HCT116 (cell line): ENCODE measurements around the gene DDHD1. TPM values are rescaled to one million over a fixed set of nuclear protein-coding genes. Genes with fewer than 3 reads are reported as not detected.

Experiments used
- ATAC-seq: fragments of 200-7000 bp; cut with Tn5 transposase; 2 replicates; pipeline ENCODE4 v1.9.1; 2020; ENCODE audit warnings: mild to moderate bottlenecking, moderate library complexity
- BruUV-seq: library from RNA; stranded (reverse); fragments of 400-500 nt; replicated peaks from 2 replicates; lab custom pipeline; 2021; lab: Mats Ljungman, UMichigan
- CTCF ChIA-PET: fragments of 300-600 bp; sonication (Branson Sonifier 250); formaldehyde crosslinking; loops from one replicate; lab custom pipeline; 2021; ENCODE audit warnings: antibody characterized with exemption; lab: Charles Lee
- POLR2A ChIA-PET: fragments of 300-600, 350-600 bp; sonication (Branson Sonifier 250); formaldehyde crosslinking; loops from one replicate; lab custom pipeline; 2021; ENCODE audit warnings: antibody characterized with exemption; lab: Charles Lee
- RAD21 ChIA-PET, 2 experiments: fragments of 300-600 bp; sonication (Branson Sonifier 250); formaldehyde crosslinking; loops; one replicate each; lab custom pipeline; 2023; ENCODE audit warnings: low total read pairs in 2 of 2; ENCODE audit not compliant: uncharacterized antibody in 2 of 2, unreplicated experiment in 2 of 2, low non-redundant PET in 1 of 2; lab: Charles Lee
- DNase-seq: peaks from one replicate; pipeline ENCODE4 v3.0.0-alpha.2; 2010; ENCODE audit warnings: low read depth, low spot score
- H2AFZ ChIP-seq: fragments of 200-600 bp; shearing (Covaris generic), sonication (generic); 2 replicates; pipeline ENCODE4 v1.6.1; 2017; ENCODE audit warnings: low read depth, mixed run types, mixed read lengths, antibody characterized with exemption, low read length; ENCODE audit not compliant: poor library complexity, severe bottlenecking
- H3K27ac ChIP-seq: 2 replicates; pipeline ENCODE4 v1.5.1; 2012; ENCODE audit warnings: low read depth, low read length
- H3K27me3 ChIP-seq: fragments of 200-600 bp; sonication (generic); 2 replicates; pipeline ENCODE4 v1.6.1; 2016; ENCODE audit warnings: mixed run types, low read length, mixed read lengths; ENCODE audit not compliant: insufficient read depth
- H3K36me3 ChIP-seq, 2 experiments: fragments of 200-500 bp in 1 of 2; fragments of 200-600 bp in 1 of 2; sonication (Bioruptor generic) in 1 of 2; sonication (generic) in 1 of 2; 2 replicates each; pipeline versions ENCODE4 v1.5.1 to v1.6.1; 2014 to 2016; ENCODE audit warnings: low read length in 2 of 2, inconsistent platforms in 1 of 2, mixed read lengths in 1 of 2, mixed run types in 1 of 2; ENCODE audit not compliant: insufficient read depth in 2 of 2, control insufficient read depth in 1 of 2
- H3K4me1 ChIP-seq, 2 experiments: fragments of 200-600 bp in 1 of 2; sonication (generic) in 1 of 2; 2 replicates each; pipeline versions ENCODE4 v1.5.1 to v1.6.1; 2012 to 2017; ENCODE audit warnings: low read length in 2 of 2, inconsistent platforms in 1 of 2, mild to moderate bottlenecking in 1 of 2, mixed read lengths in 1 of 2, mixed run types in 1 of 2, moderate library complexity in 1 of 2; ENCODE audit not compliant: insufficient read depth in 2 of 2, control insufficient read depth in 1 of 2
- H3K4me2 ChIP-seq: fragments of 200-600 bp; sonication (generic); 2 replicates; pipeline ENCODE4 v1.6.1; 2017; ENCODE audit warnings: mixed run types, low read length, mixed read lengths
- H3K4me3 ChIP-seq, 2 experiments: fragments of 200-600 bp in 1 of 2; sonication (generic) in 1 of 2; replicated peaks in 1 of 2; 2 replicates each; pipeline ENCODE4 v1.5.1; 2011 to 2016; ENCODE audit warnings: low read length in 2 of 2, control low read depth in 1 of 2, low read depth in 1 of 2, mild to moderate bottlenecking in 1 of 2, mixed read lengths in 1 of 2, mixed run types in 1 of 2
- H3K79me2 ChIP-seq: fragments of 200-600 bp; sonication (generic); 2 replicates; pipeline ENCODE4 v1.6.1; 2017; ENCODE audit warnings: mild to moderate bottlenecking, mixed run types, low read length, moderate library complexity, mixed read lengths; ENCODE audit not compliant: insufficient read depth
- H3K9ac ChIP-seq: fragments of 200-600 bp; sonication (generic); 2 replicates; pipeline ENCODE4 v1.6.1; 2016; ENCODE audit warnings: low read length, mixed read lengths
- H3K9me2 ChIP-seq: fragments of 200-600 bp; sonication (generic), shearing (Covaris generic); 2 replicates; pipeline ENCODE4 v1.6.1; 2017; ENCODE audit warnings: mixed run types, mild to moderate bottlenecking, moderate library complexity; ENCODE audit not compliant: insufficient read depth
- H3K9me3 ChIP-seq, 2 experiments: fragments of 200-500 bp in 1 of 2; fragments of 200-600 bp in 1 of 2; sonication (Bioruptor generic) in 1 of 2; sonication (generic) in 1 of 2; 2 replicates each; pipeline ENCODE4 v1.6.1; 2014 to 2017; ENCODE audit warnings: low read length in 2 of 2, mixed read lengths in 2 of 2, inconsistent platforms in 1 of 2, low read depth in 1 of 2, mild to moderate bottlenecking in 1 of 2, mixed run types in 1 of 2, moderate library complexity in 1 of 2; ENCODE audit not compliant: control insufficient read depth in 1 of 2, insufficient read depth in 1 of 2
- H4K20me1 ChIP-seq: fragments of 200-600 bp; sonication (generic), shearing (Covaris generic); 2 replicates; pipeline ENCODE4 v1.6.1; 2017; ENCODE audit warnings: mixed run types, mild to moderate bottlenecking, moderate library complexity; ENCODE audit not compliant: insufficient read depth
- CTCF ChIP-seq, 3 experiments: fragments of 200-600 bp in 1 of 3; sonication (generic) in 1 of 3; IDR thresholded peaks in 2 of 3; conservative IDR thresholded peaks in 1 of 3; 2 replicates each; pipeline ENCODE4 v1.5.1; 2012 to 2017; ENCODE audit warnings: low read depth in 2 of 3, low read length in 2 of 3, antibody characterized with exemption in 1 of 3, borderline replicate concordance in 1 of 3, control low read depth in 1 of 3, mild to moderate bottlenecking in 1 of 3, mixed read lengths in 1 of 3, mixed run types in 1 of 3, moderate library complexity in 1 of 3; ENCODE audit not compliant: insufficient read depth in 1 of 3
- EGR1 ChIP-seq: IDR thresholded peaks from 2 replicates; pipeline ENCODE4 v1.6.1; 2012; ENCODE audit warnings: low read depth
- ELF1 ChIP-seq: IDR thresholded peaks from 2 replicates; pipeline ENCODE4 v1.6.1; 2012; ENCODE audit warnings: low read depth, borderline replicate concordance
- RAD21 ChIP-seq: IDR thresholded peaks from 2 replicates; pipeline ENCODE4 v1.6.1; 2012; ENCODE audit warnings: low read depth, mild to moderate bottlenecking
- SIN3A ChIP-seq: IDR thresholded peaks from 2 replicates; pipeline ENCODE4 v1.6.1; 2012; ENCODE audit warnings: low read depth
- TCF7L2 ChIP-seq: IDR thresholded peaks from 2 replicates; pipeline ENCODE4 v1.7.0; 2011; ENCODE audit warnings: borderline replicate concordance, inconsistent platforms; ENCODE audit not compliant: insufficient read depth, insufficient read length; ENCODE audit errors: extremely low read depth
- ZNF274 ChIP-seq: fragments of 200-500 bp; sonication (Bioruptor generic); IDR thresholded peaks from 2 replicates; pipeline ENCODE4 v1.6.1; 2014; ENCODE audit warnings: mild to moderate bottlenecking, low read depth, low read length, inconsistent platforms
- intact Hi-C: fragments of 100-400 bp; cut with micrococcal nuclease; formaldehyde crosslinking; loops from 2 replicates; pipeline ENCODE4 v1.10.0; 2022
- total RNA-seq: library from RNA; stranded (reverse); gene quantifications from one replicate; pipeline ENCODE4 v1.2.1, GENCODE V29; 2021; ENCODE audit not compliant: unreplicated experiment
- TF ChIP-seq, protein P1 (sequence below): IDR thresholded peaks from 2 replicates; pipeline ENCODE4 v1.6.1; 2012

Gene DDHD1
- total RNA-seq, 1 experiment from 2014 or later, result 26.9 TPM

- POLR2A ChIA-PET, result no interaction called here
These were observed 110.6 kb downstream of the DDHD1 start for GRCh38 chr14:53042480-53042879.

More at GRCh38 chr14:53042480-53042879, 110.6 kb downstream of the DDHD1 start:
- H3K9ac ChIP-seq, result no peak overlapping the region
- no peaks in the 10 kb centered on the region for H3K27me3 ChIP-seq
- no peak overlapping the region for H2AFZ ChIP-seq
- no peak overlapping the region for H3K27ac ChIP-seq
- ATAC-seq (no peak), DNase-seq (no peak)
- BruUV-seq, result no TSS peak
- H3K9me3 ChIP-seq, result no peaks in the 10 kb centered on the region
- H3K4me1 ChIP-seq, result no peaks in the 10 kb centered on the region
- H4K20me1 ChIP-seq, result no peaks in the 10 kb centered on the region
- H3K4me2 ChIP-seq, result no peak overlapping the region
- RAD21 ChIA-PET, result no interaction called here
- H3K36me3 ChIP-seq, result peaks cover 18 to 30% of the 10 kb centered on the region in 2 experiments; a peak in 3 of 4 replicates
- TF ChIP-seq TCF7L2 (no peak), CTCF (IDR thresholded peaks at IDR 0.05 in 2 of 3, conservative IDR thresholded peaks at IDR 0.05 in 1 of 3; ENCODE audit: borderline replicate concordance in 1 of 3, insufficient read depth in 1 of 3, low read depth in 2 of 3, low read length in 2 of 3) (no peak), ZNF274 (no peak), EGR1 (no peak), RAD21 (no peak), ELF1 (no peak), SIN3A (no peak)
- TF ChIP-seq, protein P1, sequence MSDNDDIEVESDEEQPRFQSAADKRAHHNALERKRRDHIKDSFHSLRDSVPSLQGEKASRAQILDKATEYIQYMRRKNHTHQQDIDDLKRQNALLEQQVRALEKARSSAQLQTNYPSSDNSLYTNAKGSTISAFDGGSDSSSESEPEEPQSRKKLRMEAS, result no peak
- H3K79me2 ChIP-seq, result no peaks in the 10 kb centered on the region
- H3K4me3 ChIP-seq, result no peak overlapping the region
- CTCF ChIA-PET, result no interaction called here
- no peaks in the 10 kb centered on the region for H3K9me2 ChIP-seq
- intact Hi-C loops, result loop anchor here (10.0 kb wide), 1 partner anchor 748 kb away; no protein-coding TSS in a partner anchor
